ENCODE data around the gene RFNG.

Gene RFNG

DNA sequence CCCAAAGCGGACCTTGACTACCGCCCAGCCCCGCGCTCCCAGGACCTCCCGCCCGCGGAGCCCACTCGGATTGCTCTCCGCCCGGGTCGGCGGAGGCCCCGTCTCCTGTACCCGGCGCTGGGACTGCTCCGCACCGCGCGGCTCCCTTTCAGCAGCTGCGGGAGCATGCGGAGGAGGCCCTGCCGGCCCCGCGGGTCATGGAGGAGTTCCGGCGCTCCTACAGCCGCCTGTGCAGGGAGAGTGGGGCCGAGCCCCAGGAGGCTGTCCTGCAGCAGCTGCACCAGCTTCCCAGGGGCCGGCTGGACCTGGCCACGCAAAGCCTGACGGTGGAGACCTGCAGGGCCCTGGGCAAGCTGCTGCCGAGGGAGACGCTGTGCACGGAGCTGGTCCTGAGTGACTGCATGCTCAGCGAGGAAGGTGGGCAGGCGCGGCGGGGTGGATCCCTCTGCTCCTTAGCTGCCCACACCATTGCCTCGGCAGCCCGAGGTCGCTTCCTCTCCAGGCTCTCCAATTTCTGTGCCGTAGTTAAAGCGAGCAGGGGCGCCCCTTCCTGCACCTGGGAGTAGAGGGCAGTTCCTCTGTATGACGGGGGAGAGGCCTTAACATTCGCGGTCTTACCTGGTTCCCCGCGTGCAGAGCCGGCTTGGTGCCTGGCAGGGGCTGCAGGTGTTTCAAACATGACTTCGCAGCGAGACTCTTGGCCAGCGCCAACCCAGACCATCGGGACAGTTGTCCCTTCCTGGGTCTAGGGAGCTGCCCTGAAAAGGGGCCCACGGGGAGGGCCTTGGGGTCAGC lies 28.0 kb downstream of the RFNG start:
- DNase-seq, result peak; percentile 14 to 30

DNA sequence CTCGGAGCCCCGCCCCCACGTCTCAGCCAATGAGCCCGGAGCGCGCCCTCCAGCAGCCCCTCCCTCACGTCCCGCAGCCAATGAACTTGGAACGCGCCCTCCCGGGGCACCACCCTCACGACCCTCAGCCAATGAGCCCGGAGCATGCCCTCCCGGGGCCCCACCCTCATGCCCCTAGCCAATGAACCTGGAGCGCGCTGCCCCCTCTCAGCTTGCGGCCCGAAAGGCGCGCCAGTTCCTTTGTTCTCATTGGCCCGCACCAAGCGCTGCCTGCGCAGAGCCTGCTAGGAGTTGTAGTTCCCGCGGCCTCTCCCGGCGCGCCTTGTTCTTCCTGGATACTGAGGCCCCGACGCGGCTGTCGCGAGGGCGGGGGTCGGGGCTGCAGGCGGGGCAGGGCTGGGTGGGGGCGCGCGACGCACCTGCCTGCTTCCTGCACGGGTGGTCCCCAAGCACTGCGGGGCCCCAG lies 28.6 kb downstream of the RFNG start, which contains the start of gene LRRC45:
TSS of gene LRRC45 (plus strand) at position 325 of the 466 bp plus-strand sequence. CDS start 339 bp downstream, outside the sequence.
- DNase-seq, result peak; percentile 100

DNA sequence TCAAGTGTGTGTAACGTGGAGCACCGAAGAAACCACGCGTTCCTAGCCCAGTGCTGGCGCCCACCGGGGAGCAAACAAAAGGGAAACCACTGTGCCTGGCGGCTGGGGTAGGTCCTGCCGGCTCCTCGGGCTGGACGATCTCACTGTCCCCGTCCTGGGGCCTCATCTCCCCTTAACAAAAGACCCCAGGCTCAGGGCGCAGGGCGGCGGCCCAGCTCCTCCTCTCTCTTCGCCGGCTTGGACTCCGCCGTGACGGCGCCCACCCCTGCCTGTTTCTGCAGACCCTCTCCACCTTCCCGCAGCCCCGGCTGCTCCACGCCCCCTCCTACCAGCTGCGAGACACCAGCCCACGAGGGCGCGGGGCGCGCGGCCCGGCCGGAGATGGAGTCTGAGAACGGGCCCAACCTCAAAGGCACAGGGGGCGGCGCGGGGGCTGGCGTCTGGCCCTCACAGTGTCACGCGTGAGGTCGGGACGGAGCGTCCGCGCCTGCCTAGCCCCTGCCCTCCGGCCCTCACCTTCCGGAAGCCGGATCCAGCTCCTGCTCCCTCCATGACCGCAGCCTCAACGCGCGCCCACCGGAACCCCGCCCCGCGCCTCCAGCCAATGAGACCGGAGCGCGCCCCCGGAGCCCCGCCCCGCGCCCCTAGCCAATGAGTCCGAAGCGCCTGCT lies 29.2 kb downstream of the RFNG start, which contains the start of gene CENPX:
TSS of gene CENPX (minus strand) at position 569 of the 671 bp plus-strand sequence. CDS start at position 552, 17 bp downstream.
- DNase-seq, result peak in 1 of 2 experiments; percentile 29

DNA sequence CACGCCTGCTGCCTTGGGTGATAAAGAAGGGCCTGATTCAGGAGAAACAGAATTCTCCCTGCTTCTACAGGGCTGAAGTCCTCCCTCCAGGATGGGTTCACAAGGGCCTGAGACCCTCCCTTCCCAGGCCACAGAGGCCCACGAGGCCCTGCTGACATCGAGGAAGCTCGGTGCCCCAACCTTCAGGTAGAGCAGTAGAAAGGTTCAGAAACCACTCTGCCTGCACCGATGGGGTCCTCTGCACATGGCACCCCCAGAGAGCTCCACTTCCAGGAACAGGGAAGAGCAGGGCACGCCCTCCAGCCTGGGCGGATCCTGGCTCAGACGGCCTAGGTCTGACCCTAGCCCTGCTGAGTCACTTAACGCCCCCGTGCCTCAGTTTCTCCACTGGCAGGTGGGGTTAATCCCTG lies 29.7 kb downstream of the RFNG start:
- DNase-seq, result no peak

DNA sequence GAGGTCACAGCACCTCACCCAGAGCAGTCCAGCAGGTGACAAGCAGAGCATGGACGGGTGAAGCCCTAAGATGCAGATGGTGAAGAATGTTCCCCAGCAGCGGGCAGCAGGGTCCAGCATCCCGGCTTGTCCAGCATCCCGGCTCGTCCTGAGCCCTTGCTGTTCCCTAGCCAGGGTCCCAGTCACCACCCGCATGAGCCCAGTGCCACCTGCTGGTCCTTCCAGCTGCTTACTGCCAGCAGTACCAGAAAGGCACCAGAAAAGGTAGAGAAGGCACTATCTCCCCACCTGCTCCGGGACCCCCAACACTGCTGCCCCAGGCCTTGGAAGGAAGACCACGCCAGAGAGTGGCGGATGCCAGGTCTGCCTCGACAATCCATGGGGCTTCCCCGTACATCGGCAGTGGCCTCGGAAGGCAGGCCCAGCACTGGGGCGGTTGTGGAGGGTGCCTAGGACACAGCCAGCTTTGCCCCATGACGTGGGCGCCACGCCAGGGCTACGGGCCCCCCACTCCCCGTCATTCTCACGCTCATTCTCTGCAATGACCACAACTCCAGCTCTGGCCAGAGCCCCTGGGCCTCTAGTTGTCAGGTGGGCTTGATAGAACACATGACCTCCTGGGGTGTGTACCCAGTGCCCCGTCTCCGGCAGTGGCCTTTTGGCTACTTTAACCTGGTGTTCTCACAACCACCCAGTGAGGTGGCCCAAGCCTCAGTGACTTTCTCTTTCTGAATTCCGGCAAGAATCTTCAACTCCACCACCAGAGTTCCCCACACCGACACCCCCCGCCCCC lies 30.3 kb downstream of the RFNG start:
- peak; percentile 77 to 88 for DNase-seq

GRCh38 chr17:82020572-82021106 lies 31.0 kb downstream of the RFNG start:
- DNase-seq, result no peak

GRCh38 chr17:82019690-82020571 lies 31.7 kb downstream of the RFNG start:
- peak; percentile 66 to 69 for DNase-seq

DNA sequence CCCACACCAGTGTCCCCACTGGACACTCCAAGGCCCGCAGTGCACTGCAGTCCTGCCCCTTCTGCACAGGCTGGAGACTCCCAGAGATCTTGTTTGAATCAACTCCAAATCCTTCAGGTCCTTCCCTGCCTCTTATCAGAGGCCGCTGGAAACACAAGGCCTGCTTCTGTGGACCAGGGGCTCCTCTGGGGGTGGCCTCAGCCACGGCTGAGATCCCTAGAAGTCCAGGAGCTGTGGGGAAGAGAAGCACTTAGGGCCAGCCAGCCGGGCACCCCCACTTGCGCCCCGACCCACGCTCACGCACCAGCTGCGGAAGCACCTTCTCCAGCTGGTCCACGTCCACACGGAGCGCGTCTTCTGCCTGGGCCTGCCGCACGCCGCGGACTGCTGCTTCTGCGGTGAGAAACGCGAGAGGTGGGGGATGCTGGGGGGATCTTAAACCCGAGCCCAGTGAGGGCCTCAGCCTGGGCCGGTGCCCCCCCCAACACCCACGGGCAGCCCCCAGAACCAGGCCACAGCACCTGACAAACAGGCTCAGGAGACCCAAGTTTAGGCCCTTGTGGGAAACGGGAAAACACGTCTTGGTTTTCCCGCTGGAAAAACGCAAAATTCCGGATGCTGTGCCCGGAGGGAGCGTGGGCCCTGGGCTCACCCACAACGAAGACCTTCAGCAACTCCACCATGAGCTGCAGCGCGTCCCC lies 32.5 kb downstream of the RFNG start:
- no peak for DNase-seq

DNA sequence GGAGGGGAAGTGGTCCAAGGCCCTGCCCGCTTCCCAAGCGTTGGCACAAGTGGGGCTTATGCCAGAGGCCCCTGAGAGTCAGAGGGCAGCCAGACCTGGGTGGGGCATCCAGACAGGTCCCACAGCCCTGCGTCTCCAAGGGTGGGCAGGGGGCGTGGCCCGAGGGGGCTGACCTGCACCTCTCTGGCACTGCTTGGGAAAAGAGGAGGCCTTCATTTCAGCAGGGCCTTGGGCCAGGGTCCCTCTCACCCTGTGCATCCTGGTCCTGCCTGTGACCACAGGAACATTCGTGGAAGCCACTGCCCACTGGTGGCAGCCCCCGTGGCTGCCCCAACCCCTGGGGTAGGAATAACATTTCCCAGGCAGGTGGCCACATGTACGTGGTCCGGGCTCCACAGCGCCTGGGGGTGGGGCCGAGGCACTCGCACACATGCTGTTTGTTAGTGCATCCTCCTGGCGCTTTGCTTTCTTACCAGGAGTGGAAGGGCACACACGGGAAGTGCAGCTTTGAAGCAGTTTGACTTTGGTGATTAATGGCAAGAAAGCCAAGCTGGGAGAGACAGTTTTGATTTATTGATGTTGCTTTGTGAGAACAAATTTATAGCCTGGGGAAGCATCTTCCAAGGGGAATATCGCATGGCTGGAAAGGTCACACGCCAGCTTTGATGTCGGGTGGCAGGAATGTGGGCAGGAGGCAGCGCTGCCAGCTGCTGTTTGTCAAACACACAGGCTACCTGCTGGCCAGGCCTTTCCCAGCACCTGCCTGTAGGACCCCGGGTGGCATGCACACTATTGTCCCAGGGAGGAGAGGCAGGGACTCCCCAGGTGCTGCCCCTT lies 33.2 kb downstream of the RFNG start:
- DNase-seq, result peak; percentile 44 to 92

DNA sequence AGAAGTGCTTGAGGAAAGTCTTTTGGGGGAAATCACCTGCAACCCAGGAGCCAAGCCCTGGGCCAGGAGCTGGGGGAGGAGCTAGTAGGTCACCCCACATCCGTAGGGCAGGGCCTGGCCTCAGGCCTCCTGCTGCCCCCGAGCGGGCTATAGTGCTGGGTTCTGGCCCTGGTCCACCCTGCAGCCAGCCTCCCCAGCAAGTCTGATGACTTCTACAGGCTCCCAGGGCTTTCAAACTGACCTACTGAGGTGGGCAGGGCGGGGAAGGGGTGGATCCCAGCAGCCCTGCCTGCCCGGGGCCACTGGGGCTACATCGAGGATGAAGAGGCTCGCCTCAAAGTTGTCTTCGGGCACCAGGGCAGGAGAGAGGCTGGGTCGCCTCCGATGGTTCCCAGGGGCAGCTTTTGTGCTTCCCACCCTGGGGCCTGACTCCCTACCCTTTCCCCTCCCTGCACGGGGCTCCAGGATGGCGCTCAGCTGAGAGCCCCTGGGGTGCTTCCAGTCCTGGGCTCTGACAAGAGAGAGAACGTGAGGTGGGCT lies 33.9 kb downstream of the RFNG start:
- no peak for DNase-seq

GRCh38 chr17:82016875-82017459 lies 34.6 kb downstream of the RFNG start:
- DNase-seq, result no peak

- no peak for DNase-seq
These were observed 35.3 kb downstream of the RFNG start for GRCh38 chr17:82016061-82016874.

GRCh38 chr17:82015311-82015971 lies 36.2 kb downstream of the RFNG start:
- no peak for DNase-seq

DNA sequence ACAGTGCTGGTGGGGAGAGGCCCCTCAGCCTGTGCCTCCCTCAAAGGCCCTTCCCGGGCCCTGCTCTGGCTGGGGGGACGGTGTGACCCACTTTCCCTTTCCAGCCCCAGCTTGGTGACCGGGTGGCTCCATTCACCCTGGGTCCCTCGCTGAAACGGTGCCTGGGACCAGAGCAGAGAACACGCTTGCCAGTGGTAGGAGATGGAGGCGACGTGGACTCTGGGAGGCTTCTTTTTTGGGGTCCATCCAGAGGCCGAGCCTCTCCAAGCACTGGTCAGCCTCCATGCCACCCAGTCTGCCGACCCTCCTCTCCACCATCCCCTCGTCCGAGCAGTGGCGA lies 36.7 kb downstream of the RFNG start:
- DNase-seq, result no peak

- DNase-seq, result no peak
These were observed 37.2 kb downstream of the RFNG start for GRCh38 chr17:82014432-82014831.

DNA sequence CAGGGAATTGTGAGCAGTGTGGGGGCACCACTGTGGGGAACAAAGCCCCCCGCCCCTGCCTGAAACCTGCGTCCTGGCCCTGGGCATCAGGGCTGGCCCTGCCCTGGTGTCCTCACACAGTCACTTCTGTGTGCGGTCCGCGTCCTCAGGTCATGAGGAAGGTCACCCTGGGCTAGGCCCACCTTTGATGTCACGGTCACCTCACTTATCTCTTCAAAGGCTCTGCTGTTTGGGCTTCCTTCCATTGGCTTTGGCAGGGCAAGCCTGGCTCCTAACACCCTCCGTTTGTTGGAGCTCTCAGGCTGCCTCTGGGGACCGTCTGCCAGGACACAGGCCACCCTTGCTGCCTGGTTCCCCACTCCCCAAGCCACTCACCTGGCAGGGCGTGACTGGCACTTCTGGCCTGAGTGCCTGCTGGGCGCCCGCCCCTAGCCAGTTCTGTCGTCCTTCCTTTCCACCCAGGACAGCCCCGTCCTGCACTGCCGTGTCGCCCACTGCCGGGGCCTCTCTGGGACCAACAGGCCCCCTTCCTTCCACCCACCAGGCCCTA lies 37.8 kb downstream of the RFNG start:
- no peak for DNase-seq

DNA sequence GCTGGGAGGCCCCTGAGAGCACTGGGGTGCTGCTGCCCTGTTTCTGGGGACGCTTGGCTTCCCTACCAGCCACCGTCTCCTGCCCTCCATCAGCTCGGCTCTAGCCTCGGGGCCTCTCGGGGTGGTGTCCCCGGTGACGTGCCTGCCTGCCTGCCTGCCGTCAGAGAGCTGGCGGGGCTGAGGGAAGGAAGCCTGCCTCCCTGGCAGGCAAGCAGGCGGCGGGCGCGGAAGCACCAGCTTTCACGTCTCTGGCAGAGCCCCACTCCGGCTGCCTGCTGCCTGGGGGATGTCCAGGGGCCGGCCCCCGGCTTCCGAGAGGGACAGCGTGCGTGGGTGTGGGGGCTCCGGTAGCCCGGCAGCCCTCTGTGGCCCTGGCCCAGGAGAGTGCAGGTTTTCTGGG lies 38.3 kb downstream of the RFNG start:
- no peak for DNase-seq

Measured in SHP77 (cell line).